GM19438 (cell line): Measurements from ENCODE around the gene NPEPL1.

Source experiments
- ATAC-seq: cut with Tn5 transposase; IDR thresholded peaks from one replicate; pipeline ENCODE4 v1.9.1; 2021; ENCODE audit warnings: low read depth; ENCODE audit not compliant: unreplicated experiment

The NPEPL1 gene

GRCh38 chr20:58699623-58700107 is 7.1 kb downstream of the NPEPL1 start:
- no peak for ATAC-seq

DNA sequence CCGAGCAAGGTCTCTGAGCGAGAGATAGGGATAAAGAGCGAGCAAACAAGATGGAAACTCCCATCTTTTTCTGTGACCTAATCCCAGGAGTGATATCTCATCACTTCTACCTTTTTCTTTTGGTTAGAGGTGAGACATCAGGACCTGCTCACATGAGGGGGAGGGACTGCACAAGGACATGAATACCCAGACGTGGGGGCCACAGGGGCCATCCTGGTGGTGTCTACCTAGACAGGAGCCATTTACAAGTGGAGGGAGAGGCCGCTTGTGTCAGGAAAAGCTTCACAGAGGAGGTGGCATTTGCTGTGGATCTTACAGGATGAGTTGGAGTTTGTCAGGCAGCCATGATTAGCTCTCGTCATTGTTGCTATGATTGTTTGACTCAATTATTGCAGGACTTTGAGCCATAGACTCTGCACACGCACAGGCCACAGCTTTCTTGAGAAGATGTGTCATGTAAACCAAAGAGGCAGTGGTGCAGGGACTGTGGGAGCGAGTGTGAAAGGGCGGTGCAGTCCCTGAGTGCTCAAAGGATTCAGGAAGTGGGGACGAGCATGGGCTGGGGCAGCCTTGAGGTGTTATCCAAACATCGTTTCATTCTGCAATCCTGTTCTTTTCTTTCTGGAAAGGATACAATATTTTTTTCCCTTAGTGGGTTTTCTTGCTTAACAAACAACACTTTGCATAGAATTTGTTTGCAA is 7.7 kb downstream of the NPEPL1 start:
- ATAC-seq = no peak

DNA sequence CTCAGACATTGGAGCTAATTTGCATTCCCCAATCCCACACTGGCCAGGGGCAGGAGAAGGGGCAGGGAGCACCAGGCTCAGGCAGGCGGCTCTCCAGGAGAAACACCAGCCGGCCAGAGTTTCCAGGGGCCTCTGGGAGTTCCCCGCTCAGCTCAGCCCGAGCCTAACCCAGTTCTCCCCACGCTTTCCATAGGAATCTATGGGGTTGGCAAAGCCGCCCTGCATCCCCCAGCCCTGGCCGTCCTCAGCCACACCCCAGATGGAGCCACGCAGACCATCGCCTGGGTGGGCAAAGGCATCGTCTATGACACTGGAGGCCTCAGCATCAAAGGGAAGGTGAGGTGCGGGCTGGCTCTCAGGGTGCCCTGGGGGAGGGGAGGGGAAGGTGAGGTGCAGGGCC is 8.2 kb downstream of the NPEPL1 start:
- ATAC-seq = no peak

- no peak for ATAC-seq
These were observed 9.0 kb downstream of the NPEPL1 start for GRCh38 chr20:58701431-58702160.

- ATAC-seq = no peak
These were observed 9.5 kb downstream of the NPEPL1 start for GRCh38 chr20:58702161-58702510.

DNA sequence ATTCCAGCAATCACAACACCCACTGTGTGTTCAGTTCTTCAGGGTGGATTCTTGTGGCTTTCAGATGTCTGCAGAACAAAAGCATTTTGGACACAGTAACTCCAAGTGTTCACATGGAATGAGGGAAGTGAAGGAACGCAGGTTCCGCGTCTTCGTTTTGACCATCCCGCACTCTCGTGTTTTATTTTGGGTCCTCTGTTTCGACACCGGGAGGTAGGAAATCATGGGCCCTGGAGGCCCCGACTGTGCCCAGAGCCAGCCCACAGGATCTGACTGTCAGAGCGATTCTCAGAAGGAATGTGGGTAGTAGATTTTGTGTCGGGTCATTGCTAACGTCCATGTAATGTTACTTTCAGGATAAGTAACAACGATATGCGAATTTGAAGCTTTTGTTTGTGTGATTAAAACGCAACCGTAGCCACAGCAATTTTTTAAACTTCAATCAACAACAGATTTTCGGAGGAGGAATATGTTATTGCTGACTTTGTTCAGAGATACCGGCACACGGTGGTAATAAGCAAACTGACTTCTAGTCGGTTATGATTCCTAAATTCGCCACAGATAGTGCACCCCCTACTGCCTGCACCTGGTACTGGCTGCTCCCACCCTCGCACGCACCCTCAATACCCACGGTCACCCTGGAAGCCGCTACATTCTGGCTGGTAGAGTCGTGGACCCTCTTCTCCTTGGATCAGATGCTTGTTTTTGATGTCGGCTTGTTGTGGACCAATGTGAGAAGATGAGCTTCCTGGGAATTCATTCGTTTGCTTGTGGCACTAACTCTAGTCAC is 10.5 kb downstream of the NPEPL1 start:
- ATAC-seq = no peak

DNA sequence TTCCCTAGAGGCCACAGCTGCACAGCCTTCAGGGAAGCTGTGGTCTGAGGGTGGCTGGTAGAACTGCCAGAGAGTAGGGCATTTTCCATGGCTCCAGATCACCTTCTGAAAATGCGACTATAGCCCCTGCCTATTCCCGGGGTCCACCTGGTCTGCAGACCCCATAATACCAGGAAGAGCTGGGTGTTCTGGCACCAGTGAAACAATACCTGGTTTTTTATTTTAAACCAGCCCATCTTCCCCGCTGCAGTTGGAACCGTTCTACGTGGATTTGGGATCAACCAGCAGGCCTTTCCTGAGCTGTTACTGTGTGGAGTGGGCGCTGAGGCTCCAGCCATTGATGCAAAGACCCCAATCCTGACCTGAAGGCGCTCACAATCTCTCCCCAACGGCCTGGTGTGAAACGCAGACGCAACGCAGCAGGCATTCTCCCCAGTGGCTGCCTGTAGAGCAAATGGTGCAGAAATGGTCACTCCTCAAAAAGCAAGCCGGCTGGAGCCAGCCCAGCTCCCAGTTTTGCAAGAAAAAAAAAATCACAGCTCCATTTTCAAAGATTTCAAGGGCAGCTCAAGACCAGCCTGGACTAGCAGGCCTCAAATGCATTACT is 11.3 kb downstream of the NPEPL1 start:
- no peak for ATAC-seq

DNA sequence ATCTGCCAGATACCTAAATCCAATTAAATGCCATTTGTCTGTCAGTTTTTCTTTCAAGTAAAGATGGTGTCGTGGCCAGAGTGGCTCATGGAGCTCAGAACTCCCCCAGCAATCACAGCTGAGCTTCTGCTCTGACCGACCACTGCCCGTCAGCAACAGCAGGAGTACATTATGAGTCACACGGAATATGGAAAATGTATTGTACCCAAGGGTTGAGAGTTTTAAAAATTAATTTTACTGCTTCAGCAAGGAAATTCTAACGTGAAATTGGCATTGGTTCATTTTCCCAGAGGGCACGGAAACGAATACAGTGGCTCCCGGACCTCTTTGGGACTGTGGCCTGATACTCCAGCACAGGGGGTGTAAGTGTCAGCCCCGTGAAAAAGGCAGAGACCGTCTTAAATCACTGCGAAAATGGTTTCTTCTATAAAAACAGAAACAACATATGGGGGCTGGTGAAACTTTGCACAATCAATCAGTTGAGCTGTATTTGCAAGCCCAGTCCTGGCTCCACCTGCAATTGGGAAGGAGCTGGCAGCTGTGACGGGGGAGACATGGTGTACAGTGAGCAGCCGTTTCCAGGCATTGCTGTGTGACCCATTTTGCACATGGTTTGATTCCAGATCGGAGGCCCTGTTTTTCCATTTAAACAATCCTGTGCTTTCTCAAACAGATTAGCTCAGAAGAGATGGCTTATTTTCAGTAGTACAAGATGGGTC is 12.8 kb downstream of the NPEPL1 start:
- ATAC-seq = no peak

- no peak for ATAC-seq
These were observed 13.7 kb downstream of the NPEPL1 start for GRCh38 chr20:58706150-58706892.

- no peak for ATAC-seq
These were observed 14.5 kb downstream of the NPEPL1 start for GRCh38 chr20:58706975-58707681.

DNA sequence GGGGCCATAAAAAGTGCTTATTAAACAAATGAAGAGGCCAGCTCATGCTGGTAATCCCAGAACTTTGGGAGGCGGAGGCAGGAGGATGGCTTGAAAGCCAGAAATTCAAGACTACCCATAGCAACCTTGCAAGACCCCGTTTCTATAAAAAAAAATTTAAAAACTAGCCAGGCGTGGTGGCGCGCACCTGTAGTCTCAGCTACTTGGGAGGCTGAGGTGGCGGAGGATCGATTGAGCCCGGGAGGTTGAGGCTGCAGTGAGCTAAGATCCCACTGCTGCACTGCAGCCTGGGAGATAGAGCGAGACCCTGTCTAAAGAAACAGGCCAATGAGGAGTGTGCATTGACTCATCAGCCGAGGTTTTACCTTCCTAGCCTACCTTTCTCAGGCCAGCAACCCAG is 15.2 kb downstream of the NPEPL1 start:
- no peak for ATAC-seq

DNA sequence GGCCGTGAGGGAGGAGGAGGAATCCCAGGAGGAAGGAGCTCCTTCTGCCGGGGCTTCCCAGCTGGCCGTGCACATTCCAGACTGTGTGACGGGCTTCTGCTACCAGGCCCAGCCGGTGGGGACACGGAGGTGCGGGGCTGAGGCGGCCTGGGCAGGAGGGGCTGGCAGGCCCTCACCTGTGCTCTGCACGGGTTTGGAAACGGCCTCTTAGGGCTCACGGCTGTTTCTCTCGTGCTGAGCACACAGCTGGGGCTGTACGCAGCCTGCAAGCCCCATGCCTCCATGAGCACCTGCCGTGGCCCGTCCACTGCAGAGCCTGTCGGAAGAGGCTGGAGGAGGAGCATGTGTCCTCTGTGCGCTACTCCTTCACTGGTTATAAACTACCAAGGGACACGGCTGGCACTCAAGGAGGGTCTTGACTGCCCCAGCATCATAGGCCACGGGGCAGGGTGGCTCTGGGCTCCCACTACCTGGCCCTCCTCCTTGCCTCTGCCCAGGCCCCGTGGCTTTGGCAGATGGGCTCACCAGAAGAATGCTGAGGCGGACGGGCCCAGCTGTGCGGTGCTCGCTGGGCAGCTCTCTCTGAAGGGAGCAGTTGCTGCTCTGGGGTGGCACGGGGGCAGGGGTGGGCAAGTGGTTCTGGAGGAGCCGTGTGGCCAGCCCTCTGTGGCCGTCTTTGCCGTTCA is 15.8 kb downstream of the NPEPL1 start:
- no peak for ATAC-seq

GRCh38 chr20:58709013-58709702 is 16.6 kb downstream of the NPEPL1 start:
- ATAC-seq = no peak

GRCh38 chr20:58709703-58710039 is 17.1 kb downstream of the NPEPL1 start:
- ATAC-seq = no peak

- no peak for ATAC-seq
These were observed 18.1 kb downstream of the NPEPL1 start for GRCh38 chr20:58710481-58711265.

DNA sequence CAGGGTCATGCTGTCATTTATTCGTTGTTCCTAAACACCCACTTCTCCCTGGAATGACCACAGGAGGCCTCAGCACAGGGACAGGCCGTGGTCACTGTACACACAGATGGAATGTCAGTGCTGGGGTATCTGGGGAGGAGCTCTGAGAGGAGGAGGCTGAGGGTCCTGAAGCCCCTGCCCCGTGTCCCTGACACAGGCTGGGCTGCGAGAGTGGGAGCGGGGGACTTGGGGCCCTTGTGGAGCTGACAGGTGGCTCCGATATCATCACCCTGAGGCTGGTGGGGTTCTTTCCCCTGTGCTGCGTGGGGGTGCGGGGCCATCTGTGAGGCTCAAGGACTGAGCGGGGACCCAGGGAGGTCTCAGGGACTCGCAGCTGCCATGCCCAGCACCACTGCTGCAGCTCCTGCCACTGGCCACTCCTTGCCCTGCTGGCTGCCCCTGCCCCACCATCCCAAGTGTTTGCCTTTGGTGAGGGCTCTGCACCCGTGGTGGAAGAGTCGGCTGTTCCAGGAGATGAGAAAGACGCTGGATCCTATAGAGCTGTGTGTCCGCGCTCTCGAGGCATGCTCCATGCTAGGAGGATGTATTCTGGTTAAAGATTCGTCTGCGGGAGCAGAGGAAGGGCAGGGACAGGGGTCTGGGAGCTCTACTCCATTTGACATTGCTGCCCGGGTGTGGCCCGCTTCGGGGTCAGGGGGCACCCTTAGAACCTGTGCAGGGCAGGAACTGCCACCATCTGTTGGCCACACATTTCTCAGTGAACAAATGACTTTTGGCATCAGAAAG is 18.9 kb downstream of the NPEPL1 start:
- no peak for ATAC-seq
